ENCODE data around the gene TIAL1.

TIAL1 gene

DNA sequence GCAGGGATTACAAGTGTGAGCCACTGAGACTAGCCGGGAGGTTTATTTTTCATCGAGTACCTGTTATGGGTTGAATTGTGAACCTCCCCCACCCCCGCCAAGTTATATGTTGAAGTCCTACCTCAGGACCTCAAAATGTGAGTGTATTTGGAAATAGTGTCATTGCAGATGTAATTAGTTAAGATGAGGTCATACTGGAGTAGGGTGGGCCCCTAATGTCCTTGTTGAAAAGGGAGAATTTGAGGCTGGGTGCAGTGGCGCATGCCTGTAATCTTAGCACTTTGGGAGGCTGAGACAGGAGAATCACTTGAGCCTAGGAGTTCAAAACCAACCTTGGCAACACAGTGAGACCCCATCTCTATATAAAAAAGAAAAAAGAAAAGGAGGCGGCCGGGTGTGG is 43.6 kb upstream of the TIAL1 start:
- TF ChIP-seq, protein P1, sequence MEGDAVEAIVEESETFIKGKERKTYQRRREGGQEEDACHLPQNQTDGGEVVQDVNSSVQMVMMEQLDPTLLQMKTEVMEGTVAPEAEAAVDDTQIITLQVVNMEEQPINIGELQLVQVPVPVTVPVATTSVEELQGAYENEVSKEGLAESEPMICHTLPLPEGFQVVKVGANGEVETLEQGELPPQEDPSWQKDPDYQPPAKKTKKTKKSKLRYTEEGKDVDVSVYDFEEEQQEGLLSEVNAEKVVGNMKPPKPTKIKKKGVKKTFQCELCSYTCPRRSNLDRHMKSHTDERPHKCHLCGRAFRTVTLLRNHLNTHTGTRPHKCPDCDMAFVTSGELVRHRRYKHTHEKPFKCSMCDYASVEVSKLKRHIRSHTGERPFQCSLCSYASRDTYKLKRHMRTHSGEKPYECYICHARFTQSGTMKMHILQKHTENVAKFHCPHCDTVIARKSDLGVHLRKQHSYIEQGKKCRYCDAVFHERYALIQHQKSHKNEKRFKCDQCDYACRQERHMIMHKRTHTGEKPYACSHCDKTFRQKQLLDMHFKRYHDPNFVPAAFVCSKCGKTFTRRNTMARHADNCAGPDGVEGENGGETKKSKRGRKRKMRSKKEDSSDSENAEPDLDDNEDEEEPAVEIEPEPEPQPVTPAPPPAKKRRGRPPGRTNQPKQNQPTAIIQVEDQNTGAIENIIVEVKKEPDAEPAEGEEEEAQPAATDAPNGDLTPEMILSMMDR (IDR thresholded peaks at IDR 0.05; ENCODE audit: low read depth, low read length, missing control alignments), result no peak
- H3K4me3 ChIP-seq (replicated peaks; ENCODE audit: low read depth, low read length), result no peak overlapping the region

DNA sequence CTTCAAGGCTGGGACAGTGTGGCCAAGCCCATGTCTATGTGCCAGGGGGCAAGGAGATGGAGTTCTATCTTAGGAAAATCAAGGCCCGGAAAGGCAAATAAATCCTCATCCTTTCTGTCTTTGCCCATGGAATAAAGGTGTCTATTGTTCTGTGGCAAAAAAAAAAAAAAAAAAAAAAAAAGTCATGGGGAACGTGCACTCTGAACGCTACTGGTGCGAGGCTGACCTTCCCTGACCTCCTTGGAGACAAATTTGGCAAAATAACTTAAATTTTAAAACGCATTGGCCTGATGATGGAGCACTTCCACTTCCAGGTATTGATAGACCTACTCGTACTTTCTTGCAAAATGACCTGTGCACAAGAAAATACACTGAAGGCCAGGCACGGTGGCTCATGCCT is 42.2 kb upstream of the TIAL1 start:
- H3K4me3 ChIP-seq (replicated peaks; ENCODE audit: low read depth, low read length), result no peak overlapping the region
- no peak for DNase-seq (ENCODE audit: extremely low read depth, low read depth)
- TF ChIP-seq, protein P1 (IDR thresholded peaks at IDR 0.05; ENCODE audit: low read depth, low read length, missing control alignments), result no peak

More for the DNA sequence above, 43.6 kb upstream of the TIAL1 start:
- DNase-seq (ENCODE audit: extremely low read depth, low read depth), result no peak

DNA sequence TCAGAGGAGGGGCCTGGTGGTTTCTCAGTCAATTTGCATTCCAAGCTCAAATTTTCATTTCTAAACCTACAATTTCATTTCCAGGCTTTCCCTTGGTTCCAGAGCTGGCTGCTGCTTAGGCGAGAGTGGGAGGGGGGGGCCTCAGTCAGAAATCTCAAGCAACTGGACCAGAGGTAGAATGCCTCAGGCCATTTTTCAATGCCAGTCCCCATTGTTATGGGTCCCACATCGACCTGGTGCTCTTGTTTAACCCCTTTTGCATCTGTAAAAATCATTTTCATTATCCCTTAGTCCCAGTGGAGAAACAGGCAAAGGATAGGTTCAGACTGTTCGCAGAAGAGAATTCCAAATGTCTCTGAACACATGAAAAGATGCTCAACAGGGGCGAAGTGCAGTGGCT is 40.9 kb upstream of the TIAL1 start:
- TF ChIP-seq, protein P1 (IDR thresholded peaks at IDR 0.05; ENCODE audit: low read depth, low read length, missing control alignments), result no peak
- DNase-seq (ENCODE audit: extremely low read depth, low read depth), result no peak
- no peak overlapping the region for H3K4me3 ChIP-seq (replicated peaks; ENCODE audit: low read depth, low read length)

DNA sequence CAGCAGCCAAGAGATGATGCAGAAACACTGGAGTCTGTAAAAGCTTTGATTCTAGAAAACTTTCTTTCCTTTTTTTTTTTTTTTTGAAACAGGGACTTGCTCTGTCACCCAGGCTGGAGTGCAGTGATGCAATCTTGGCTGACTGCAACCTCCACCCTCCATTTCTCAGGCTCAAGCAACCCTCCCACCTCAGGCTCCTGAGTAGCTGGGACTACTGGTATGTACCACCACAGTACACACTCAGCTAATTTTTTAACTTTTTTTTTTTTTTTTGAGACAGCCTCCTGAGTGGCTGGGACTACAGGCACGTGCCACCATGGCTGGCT is 37.4 kb upstream of the TIAL1 start:
- TF ChIP-seq, protein P1 (IDR thresholded peaks at IDR 0.05; ENCODE audit: low read depth, low read length, missing control alignments), result no peak
- DNase-seq (ENCODE audit: extremely low read depth, low read depth), result no peak
- no peak overlapping the region for H3K4me3 ChIP-seq (replicated peaks; ENCODE audit: low read depth, low read length)

DNA sequence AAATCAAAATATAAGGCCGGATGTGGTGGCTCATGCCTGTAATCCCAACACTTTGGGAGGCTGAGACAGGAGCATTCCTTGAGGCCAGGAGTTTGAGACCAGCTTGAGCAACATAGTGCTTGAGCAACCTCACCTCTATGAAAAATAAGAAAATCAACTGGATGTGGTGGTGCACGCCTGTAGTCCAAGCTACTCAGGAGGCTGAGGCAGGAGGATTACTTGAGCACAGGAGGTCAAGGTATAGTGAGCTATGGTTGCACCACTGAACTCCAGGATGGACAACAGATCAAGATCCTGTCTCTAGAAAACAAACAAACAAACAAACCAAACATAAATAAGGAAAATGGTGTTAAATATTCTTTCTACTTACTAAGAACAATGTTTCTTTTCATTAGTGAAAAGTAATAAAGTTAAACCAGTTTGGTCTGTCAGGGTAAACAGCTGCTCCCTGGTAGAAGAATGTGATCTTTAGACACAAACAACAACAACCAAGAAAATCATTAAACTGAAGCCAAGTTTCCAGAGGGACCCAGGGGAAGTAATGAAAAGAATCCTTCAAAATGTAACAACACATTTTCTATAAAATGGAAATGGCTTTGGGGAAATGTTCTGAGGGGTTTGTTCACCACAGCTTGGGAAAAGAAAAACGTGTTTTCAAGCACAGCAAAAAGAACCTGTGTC is 36.9 kb upstream of the TIAL1 start:
- no peak overlapping the region for H3K4me3 ChIP-seq (replicated peaks; ENCODE audit: low read depth, low read length)
- DNase-seq (ENCODE audit: extremely low read depth, low read depth), result no peak
- TF ChIP-seq, protein P1 (IDR thresholded peaks at IDR 0.05; ENCODE audit: low read depth, low read length, missing control alignments), result no peak

DNA sequence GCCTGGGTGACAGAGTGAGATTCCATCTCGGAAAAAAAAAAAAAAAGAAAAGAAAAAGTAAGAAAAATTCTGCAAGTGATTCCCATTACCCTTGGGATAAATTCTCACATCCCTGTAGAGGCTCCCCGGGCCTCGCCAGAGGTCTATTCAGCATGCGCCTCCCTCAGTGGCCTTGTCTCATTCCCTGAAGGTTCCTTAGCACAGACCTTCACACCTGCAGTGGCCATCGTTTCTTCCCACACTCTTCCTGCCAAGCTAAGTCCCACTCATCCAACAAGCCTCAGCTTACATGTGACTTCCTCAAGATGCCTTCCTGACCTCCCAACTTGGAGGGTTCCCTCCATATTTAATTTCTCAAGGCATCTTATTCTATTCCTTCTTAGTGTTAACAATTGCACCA is 33.5 kb upstream of the TIAL1 start:
- no peak for DNase-seq (ENCODE audit: extremely low read depth, low read depth)
- no peak overlapping the region for H3K4me3 ChIP-seq (replicated peaks; ENCODE audit: low read depth, low read length)
- TF ChIP-seq, protein P1 (IDR thresholded peaks at IDR 0.05; ENCODE audit: low read depth, low read length, missing control alignments), result no peak
